ENCODE measurements around the gene KRTAP10-5.

DNA sequence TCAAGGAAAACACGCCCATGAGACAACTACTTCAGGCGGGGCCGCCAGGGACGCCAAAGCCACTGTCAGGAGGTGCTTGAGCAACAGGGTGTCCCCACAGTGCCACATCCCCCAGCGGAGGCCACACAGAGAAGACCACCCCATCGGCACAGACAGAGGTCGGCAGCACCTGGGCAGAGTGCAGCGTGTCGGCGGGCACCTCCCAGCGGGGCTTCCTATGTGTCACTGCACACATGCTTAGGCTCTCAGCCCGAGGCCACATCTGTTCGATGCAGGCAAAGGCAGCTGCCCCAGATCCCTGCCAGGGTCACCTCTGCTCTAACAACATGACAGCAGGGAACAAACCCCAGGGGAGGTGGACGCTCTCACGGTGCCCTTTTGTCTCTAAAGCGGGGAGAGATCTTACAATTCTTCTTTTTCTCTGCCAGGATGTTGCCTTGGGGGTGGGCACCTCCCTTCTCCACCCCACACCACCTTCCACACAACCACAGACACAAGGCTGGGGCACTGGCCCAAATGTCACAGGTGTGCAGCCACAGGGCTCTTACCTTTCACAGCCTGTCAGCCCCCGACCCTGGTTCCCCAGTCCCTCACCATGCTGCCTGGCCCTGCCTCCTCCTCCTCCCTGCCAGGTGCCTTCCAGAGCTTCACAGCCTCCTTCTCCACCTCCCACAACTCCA, 35.6 kb upstream of the KRTAP10-5 start:
- TF ChIP-seq YY1 (IDR thresholded peaks at IDR 0.05; ENCODE audit: insufficient read depth, insufficient read length) (no peak), ZNF274 (IDR thresholded peaks at IDR 0.05; ENCODE audit: low read depth, low read length) (no peak)
